HepG2 (cell line): ENCODE measurements around the gene DEFB131B. TPM values are rescaled to one million over a fixed set of nuclear protein-coding genes. Genes with fewer than 3 reads are reported as not detected.

Experiments
- FOSL2 ChIP-seq: sonication (generic); formaldehyde crosslinking; IDR thresholded peaks from 2 replicates; pipeline ENCODE4 v1.4.0; 2020; ENCODE audit warnings: missing genetic modification reagents
- HCFC1 ChIP-seq: fragments of 150-350 bp; IDR thresholded peaks from 2 replicates; pipeline ENCODE4 v1.6.1; 2014; ENCODE audit warnings: low read depth, low read length
- HNRNPK ChIP-seq: fragments of 200-400 bp; formaldehyde crosslinking; IDR thresholded peaks from 2 replicates; pipeline ENCODE4 v1.6.1; 2018; ENCODE audit warnings: low read length, low read depth, moderate library complexity, mild to moderate bottlenecking; ENCODE audit not compliant: poor library complexity, severe bottlenecking
- NPAS2 ChIP-seq: sonication (generic); formaldehyde crosslinking; IDR thresholded peaks from 2 replicates; pipeline ENCODE4 v1.8.0; 2022; ENCODE audit warnings: mild to moderate bottlenecking, missing genetic modification reagents, borderline replicate concordance
- RFXAP ChIP-seq: sonication (generic); formaldehyde crosslinking; IDR thresholded peaks from 2 replicates; pipeline ENCODE4 v1.4.0; 2020; ENCODE audit warnings: missing genetic modification reagents, borderline replicate concordance
- SMAD1 ChIP-seq: sonication (generic); formaldehyde crosslinking; IDR thresholded peaks from 2 replicates; pipeline ENCODE4 v1.4.0; 2020; ENCODE audit warnings: missing genetic modification reagents, low read depth, mild to moderate bottlenecking, borderline replicate concordance
- SNRNP70 ChIP-seq: fragments of 200-400 bp; formaldehyde crosslinking; IDR thresholded peaks from 2 replicates; pipeline ENCODE4 v1.6.1; 2017; ENCODE audit warnings: mild to moderate bottlenecking, low read depth, low read length, moderate library complexity
- SOX5 ChIP-seq: IDR thresholded peaks from 2 replicates; pipeline ENCODE4 v1.6.1; 2016; ENCODE audit warnings: borderline replicate concordance
- THAP9 ChIP-seq: sonication (generic); formaldehyde crosslinking; IDR thresholded peaks from 2 replicates; pipeline ENCODE4; 2020; ENCODE audit warnings: missing genetic modification reagents, mild to moderate bottlenecking, borderline replicate concordance
- ZBTB21 ChIP-seq: sonication (generic); formaldehyde crosslinking; IDR thresholded peaks from 2 replicates; pipeline ENCODE4 v1.4.0; 2020; ENCODE audit warnings: missing genetic modification reagents
- ZBTB26 ChIP-seq: IDR thresholded peaks from 2 replicates; pipeline ENCODE4 v1.6.1; 2016; ENCODE audit warnings: missing compliant biosample characterization, missing genetic modification reagents, borderline replicate concordance
- ZBTB33 ChIP-seq: sonication (generic); formaldehyde crosslinking; IDR thresholded peaks from 2 replicates; pipeline ENCODE4 v1.4.0; 2020; ENCODE audit warnings: missing genetic modification reagents
- ZBTB8A ChIP-seq: sonication (generic); formaldehyde crosslinking; IDR thresholded peaks from 2 replicates; pipeline ENCODE4 v1.4.0; 2020; ENCODE audit warnings: mild to moderate bottlenecking, low read depth, missing genetic modification reagents, borderline replicate concordance
- ZNF34 ChIP-seq: sonication (generic); formaldehyde crosslinking; IDR thresholded peaks from 2 replicates; pipeline ENCODE4 v1.4.0; 2020; ENCODE audit warnings: mild to moderate bottlenecking, missing genetic modification reagents, borderline replicate concordance
- ZNF431 ChIP-seq: sonication (generic); formaldehyde crosslinking; IDR thresholded peaks from 2 replicates; pipeline ENCODE4 v1.9.0; 2022; ENCODE audit warnings: missing genetic modification reagents, low read depth, mild to moderate bottlenecking, borderline replicate concordance
- ZNF563 ChIP-seq: sonication (generic); formaldehyde crosslinking; IDR thresholded peaks from 2 replicates; pipeline ENCODE4 v1.8.0; 2022; ENCODE audit warnings: mild to moderate bottlenecking, moderate library complexity, missing genetic modification reagents
- ZNF766 ChIP-seq: sonication (generic); formaldehyde crosslinking; IDR thresholded peaks from 2 replicates; pipeline ENCODE4 v1.5.0; 2020; ENCODE audit warnings: missing genetic modification reagents, borderline replicate concordance
- ZSCAN25 ChIP-seq: sonication (generic); formaldehyde crosslinking; IDR thresholded peaks from 2 replicates; pipeline ENCODE4 v1.8.0; 2022; ENCODE audit warnings: mild to moderate bottlenecking, missing genetic modification reagents
- ZXDC ChIP-seq: sonication (generic); formaldehyde crosslinking; IDR thresholded peaks from 2 replicates; pipeline ENCODE4 v1.5.0; 2020; ENCODE audit warnings: mild to moderate bottlenecking, missing genetic modification reagents
- polyA plus RNA-seq, 8 experiments: library from polyadenylated mRNA; depleted of rRNA in 3 of 8; stranded (reverse) in 7 of 8; unstranded in 1 of 8; fragments of >200 nt; fragmentation: Illumina TruSeq in 4 of 8; extraction: Trizol in 4 of 8; gene quantifications; 2 replicates each; pipeline versions ENCODE4 v1.2.1 to v1.2.3, GENCODE V29; 2011 to 2016; ENCODE audit warnings: low read depth in 4 of 8, missing spikeins in 1 of 8, mixed read lengths in 1 of 8; ENCODE audit not compliant: insufficient read depth in 1 of 8
- total RNA-seq, 5 experiments: library from RNA; depleted of rRNA; stranded (reverse); fragments of >200 nt; fragmentation: Illumina TruSeq; extraction: Trizol; gene quantifications; 2 replicates each; pipeline ENCODE4 v1.2.3, GENCODE V29; 2016; ENCODE audit warnings: low read depth in 1 of 5

DEFB131B gene
- total and polyA plus RNA-seq, 2 of the 13 experiments (the other 11 are each of a cell fraction or from before 2014, with no cell fraction given): not detected

GRCh38 chr11:71928737-71929443, 50.6 kb downstream of the DEFB131B start, which contains the start of gene RNF121 (continued):
- no peak for TF ChIP-seq ZXDC (CRISPR knock-in tag)
- TF ChIP-seq ZNF34 (CRISPR knock-in tag): no peak
- TF ChIP-seq ZBTB33 (CRISPR knock-in tag): 0 out of 2 replicates have a peak, but pooled peaks have one; percentile 2
- TF ChIP-seq ZSCAN25: peak; percentile 1; the same call in 1 of the 2 replicates
- TF ChIP-seq FOSL2: peak; percentile 28; the same call in 1 of the 2 replicates
- no peak; the same call in 1 of the 2 replicates for TF ChIP-seq ZBTB26
- TF ChIP-seq ZNF563 (CRISPR knock-in tag): 0 out of 2 replicates have a peak, but pooled peaks have one; percentile 43
- no peak; the same call in 1 of the 2 replicates for TF ChIP-seq SOX5 (CRISPR knock-in tag)
- TF ChIP-seq SNRNP70: no peak
- no peak for TF ChIP-seq HCFC1
- peak; percentile 4; the same call in 1 of the 2 replicates for TF ChIP-seq ZNF766 (CRISPR knock-in tag)
- TF ChIP-seq NPAS2 (CRISPR knock-in tag): no peak
- no peak for TF ChIP-seq ZBTB21 (CRISPR knock-in tag)
- TF ChIP-seq RFXAP (CRISPR knock-in tag): no peak
- peak; percentile 84 for TF ChIP-seq HNRNPK
- TF ChIP-seq SMAD1 (CRISPR knock-in tag): no peak
- TF ChIP-seq ZNF431 (CRISPR knock-in tag): no peak
- peak; percentile 81; the same call in 1 of the 2 replicates for TF ChIP-seq THAP9 (CRISPR knock-in tag)
- no peak for TF ChIP-seq ZBTB8A
